ENCODE measurements around the gene POLR3H. TPM values are rescaled to one million over a fixed set of nuclear protein-coding genes. Genes with fewer than 3 reads are reported as not detected.

POLR3H gene
- total RNA-seq, 1 donor from 2014 or later, result 24.6 TPM

DNA sequence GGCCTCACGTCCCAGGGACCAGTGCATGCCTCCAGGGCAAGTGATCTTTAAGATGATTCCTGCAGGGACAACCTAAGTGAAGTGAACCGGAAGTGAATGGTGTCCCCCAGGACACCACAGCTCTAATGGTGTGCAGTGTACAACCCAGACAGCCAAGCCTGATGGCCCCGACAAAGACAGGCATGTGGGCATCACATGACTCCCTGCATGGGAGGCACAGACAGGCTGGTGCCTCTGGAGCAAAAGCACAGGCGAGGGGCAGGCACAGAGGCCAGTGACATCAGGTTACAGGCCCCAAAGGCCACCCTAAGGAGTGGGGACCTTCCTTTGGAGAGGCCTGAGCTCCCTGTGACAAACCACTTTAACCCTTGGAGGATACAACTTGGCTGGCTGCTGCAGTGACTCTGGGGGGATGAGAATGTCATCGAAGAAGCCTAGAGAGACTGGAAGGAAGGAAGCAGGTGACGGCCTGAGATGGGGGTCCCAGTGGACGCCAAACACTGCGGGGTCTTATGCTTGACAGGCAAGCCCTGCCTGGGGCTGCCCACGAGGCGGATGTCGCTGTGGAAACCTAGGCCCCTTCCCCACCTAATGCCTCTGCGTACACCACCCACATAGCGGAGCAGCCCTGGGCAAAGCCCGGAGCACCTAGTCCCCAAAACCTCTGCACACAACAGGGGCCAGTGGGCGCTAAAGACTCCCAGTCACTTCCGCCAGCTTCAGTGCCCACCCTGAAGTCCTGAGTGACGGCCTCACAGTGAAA, 12.4 kb downstream of the POLR3H start:
- peak overlapping the region; percentile 38 for H3K4me3 Mint-ChIP-seq (ENCODE audit: unreplicated experiment)
- TF ChIP-seq, protein P1, sequence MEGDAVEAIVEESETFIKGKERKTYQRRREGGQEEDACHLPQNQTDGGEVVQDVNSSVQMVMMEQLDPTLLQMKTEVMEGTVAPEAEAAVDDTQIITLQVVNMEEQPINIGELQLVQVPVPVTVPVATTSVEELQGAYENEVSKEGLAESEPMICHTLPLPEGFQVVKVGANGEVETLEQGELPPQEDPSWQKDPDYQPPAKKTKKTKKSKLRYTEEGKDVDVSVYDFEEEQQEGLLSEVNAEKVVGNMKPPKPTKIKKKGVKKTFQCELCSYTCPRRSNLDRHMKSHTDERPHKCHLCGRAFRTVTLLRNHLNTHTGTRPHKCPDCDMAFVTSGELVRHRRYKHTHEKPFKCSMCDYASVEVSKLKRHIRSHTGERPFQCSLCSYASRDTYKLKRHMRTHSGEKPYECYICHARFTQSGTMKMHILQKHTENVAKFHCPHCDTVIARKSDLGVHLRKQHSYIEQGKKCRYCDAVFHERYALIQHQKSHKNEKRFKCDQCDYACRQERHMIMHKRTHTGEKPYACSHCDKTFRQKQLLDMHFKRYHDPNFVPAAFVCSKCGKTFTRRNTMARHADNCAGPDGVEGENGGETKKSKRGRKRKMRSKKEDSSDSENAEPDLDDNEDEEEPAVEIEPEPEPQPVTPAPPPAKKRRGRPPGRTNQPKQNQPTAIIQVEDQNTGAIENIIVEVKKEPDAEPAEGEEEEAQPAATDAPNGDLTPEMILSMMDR (IDR thresholded peaks at IDR 0.05; ENCODE audit: partially characterized antibody, unreplicated experiment), result no peak
- peaks cover 8% of the 10 kb centered on the region for H3K4me1 Mint-ChIP-seq (ENCODE audit: low read depth, unreplicated experiment)
- peaks cover 6% of the 10 kb centered on the region for H3K36me3 Mint-ChIP-seq (ENCODE audit: unreplicated experiment)
- peaks cover 8% of the 10 kb centered on the region for H3K27me3 Mint-ChIP-seq (ENCODE audit: unreplicated experiment)
- peak; percentile 58 for DNase-seq
- H3K9me3 Mint-ChIP-seq (ENCODE audit: unreplicated experiment), result peaks cover 4% of the 10 kb centered on the region
- H3K27ac Mint-ChIP-seq (ENCODE audit: unreplicated experiment), result peak overlapping the region; percentile 77

DNA sequence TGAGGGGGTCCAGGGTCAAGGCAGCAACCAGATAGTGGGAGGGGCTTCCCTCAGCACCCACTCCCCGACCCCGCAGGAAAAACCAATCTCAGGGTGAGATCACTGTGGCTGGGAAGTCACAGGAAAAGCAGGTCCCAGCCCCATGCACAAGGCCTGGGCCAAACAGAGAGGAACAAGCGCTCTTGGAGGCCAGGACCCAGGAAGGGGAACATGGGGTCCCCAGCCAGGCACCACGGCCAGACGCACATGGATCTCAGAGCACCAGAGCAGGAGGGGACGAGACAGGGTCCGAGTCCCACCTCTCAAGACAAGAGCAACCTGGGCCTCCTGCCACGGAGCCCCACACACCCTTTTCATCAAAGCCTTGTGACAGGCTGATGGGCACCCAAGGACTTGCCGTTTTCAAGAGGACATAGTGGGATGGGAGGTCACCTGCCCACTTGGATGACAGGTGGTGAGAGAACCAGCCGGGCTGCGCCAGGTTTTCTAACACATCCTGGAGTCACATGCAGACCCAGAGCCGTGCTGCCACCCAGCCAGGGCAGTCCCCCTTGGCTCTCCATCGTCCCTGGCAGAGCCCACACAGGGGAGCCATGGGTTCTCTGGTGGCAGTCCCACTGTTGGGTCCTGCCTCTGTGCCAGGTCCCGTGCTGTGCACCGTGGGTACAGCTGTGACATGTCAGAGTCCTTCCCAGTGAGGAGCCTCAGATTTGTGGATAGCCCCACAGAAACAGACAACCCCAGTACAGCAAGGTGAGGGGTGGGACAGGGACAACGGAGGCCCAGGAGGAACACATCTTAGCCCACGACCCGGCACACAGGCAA, 13.2 kb downstream of the POLR3H start:
- peak overlapping the region; percentile 8 for H3K27ac Mint-ChIP-seq (ENCODE audit: unreplicated experiment)
- peaks cover 8% of the 10 kb centered on the region for H3K4me1 Mint-ChIP-seq (ENCODE audit: low read depth, unreplicated experiment)
- peaks cover 9% of the 10 kb centered on the region for H3K27me3 Mint-ChIP-seq (ENCODE audit: unreplicated experiment)
- TF ChIP-seq, protein P1 (IDR thresholded peaks at IDR 0.05; ENCODE audit: partially characterized antibody, unreplicated experiment), result no peak
- DNase-seq, result no peak
- peaks cover 6% of the 10 kb centered on the region for H3K36me3 Mint-ChIP-seq (ENCODE audit: unreplicated experiment)
- peaks cover 4% of the 10 kb centered on the region for H3K9me3 Mint-ChIP-seq (ENCODE audit: unreplicated experiment)
- H3K4me3 Mint-ChIP-seq (ENCODE audit: unreplicated experiment), result no peak overlapping the region

DNA sequence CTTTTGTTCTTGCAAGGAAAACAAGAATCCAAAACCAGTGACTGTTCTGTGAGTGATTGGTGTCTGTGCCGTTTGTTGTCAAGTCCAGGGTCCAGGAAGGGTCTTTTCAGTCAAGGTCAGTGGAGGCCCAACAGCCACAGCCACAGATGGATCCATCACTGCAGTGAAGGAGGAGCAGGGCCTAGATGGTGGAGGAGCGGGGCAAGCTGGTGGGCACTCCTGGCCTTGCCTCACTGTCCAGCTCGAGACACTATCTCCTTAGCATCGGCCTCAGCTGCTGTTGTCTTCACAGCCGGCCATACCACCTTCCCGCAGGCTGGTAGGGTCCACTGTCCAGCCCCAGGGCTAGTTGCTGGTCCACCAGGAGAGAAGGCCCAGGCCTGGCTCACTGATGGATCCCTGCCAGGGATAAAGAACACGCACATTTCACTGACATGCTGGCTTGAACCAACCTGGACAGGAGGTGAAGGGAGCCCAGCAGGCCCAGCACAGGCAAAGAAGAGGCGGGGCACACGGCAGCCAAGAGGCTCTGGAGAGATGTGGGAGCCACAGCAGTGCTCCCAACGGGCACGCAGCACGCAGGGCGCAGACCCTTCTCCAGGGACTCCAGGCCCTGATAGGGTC, 15.2 kb downstream of the POLR3H start:
- peaks cover 8% of the 10 kb centered on the region for H3K4me1 Mint-ChIP-seq (ENCODE audit: low read depth, unreplicated experiment)
- H3K4me3 Mint-ChIP-seq (ENCODE audit: unreplicated experiment), result no peak overlapping the region
- TF ChIP-seq, protein P1 (IDR thresholded peaks at IDR 0.05; ENCODE audit: partially characterized antibody, unreplicated experiment), result no peak
- H3K9me3 Mint-ChIP-seq (ENCODE audit: unreplicated experiment), result peaks cover 4% of the 10 kb centered on the region
- H3K36me3 Mint-ChIP-seq (ENCODE audit: unreplicated experiment), result peaks cover 6% of the 10 kb centered on the region
- peaks cover 6% of the 10 kb centered on the region for H3K27me3 Mint-ChIP-seq (ENCODE audit: unreplicated experiment)
- DNase-seq, result no peak
- H3K27ac Mint-ChIP-seq (ENCODE audit: unreplicated experiment), result peak overlapping the region; percentile 15

DNA sequence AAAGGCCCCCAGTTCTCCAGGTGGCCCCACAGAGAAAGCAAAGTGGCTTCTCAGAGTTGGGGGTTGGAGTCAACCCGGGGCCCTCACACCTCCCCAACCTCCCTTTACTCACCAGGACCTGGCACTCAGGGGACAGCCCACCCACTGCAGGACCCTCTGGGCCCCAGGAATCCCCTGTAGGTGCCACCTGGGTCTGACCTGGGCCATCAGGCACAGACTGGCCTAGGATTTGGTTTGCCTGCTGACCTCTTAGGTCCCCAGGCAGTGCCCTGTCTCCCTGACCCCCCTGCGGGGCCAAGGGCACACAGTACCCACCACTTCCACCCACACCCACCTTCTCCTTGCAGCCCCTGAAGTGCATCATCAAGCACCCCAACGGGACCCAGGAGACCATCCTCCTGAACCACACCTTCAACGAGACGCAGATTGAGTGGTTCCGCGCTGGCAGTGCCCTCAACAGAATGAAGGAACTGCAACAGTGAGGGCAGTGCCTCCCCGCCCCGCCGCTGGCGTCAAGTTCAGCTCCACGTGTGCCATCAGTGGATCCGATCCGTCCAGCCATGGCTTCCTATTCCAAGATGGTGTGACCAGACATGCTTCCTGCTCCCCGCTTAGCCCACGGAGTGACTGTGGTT, 16.0 kb downstream of the POLR3H start:
- no peak overlapping the region for H3K4me3 Mint-ChIP-seq (ENCODE audit: unreplicated experiment)
- H3K9me3 Mint-ChIP-seq (ENCODE audit: unreplicated experiment), result peaks cover 4% of the 10 kb centered on the region
- TF ChIP-seq, protein P1 (IDR thresholded peaks at IDR 0.05; ENCODE audit: partially characterized antibody, unreplicated experiment), result no peak
- peaks cover 6% of the 10 kb centered on the region for H3K36me3 Mint-ChIP-seq (ENCODE audit: unreplicated experiment)
- peak overlapping the region; percentile 15 for H3K27ac Mint-ChIP-seq (ENCODE audit: unreplicated experiment)
- peaks cover 8% of the 10 kb centered on the region for H3K4me1 Mint-ChIP-seq (ENCODE audit: low read depth, unreplicated experiment)
- H3K27me3 Mint-ChIP-seq (ENCODE audit: unreplicated experiment), result peaks cover 6% of the 10 kb centered on the region
- DNase-seq, result no peak
